Epithelial cell of esophagus (primary cell): Measurements from ENCODE around the gene PRSS3.

Experiments used
- DNase-seq: peaks from one replicate; pipeline ENCODE4 v3.0.0; 2010; ENCODE audit warnings: low read depth
- H3K4me3 ChIP-seq: 2 replicates; pipeline ENCODE4 v1.5.1; 2011; ENCODE audit warnings: mild to moderate bottlenecking, low read length, control low read depth
- CTCF ChIP-seq: IDR thresholded peaks from 2 replicates; pipeline ENCODE4 v1.5.1; 2011; ENCODE audit warnings: low read depth, mild to moderate bottlenecking, low read length, control low read depth, inconsistent platforms; ENCODE audit not compliant: insufficient read depth; ENCODE audit errors: missing control alignments

PRSS3 gene

GRCh38 chr9:33809506-33809905, 14.1 kb downstream of the PRSS3 start:
- TF ChIP-seq CTCF = no peak
- DNase-seq = no peak

DNA sequence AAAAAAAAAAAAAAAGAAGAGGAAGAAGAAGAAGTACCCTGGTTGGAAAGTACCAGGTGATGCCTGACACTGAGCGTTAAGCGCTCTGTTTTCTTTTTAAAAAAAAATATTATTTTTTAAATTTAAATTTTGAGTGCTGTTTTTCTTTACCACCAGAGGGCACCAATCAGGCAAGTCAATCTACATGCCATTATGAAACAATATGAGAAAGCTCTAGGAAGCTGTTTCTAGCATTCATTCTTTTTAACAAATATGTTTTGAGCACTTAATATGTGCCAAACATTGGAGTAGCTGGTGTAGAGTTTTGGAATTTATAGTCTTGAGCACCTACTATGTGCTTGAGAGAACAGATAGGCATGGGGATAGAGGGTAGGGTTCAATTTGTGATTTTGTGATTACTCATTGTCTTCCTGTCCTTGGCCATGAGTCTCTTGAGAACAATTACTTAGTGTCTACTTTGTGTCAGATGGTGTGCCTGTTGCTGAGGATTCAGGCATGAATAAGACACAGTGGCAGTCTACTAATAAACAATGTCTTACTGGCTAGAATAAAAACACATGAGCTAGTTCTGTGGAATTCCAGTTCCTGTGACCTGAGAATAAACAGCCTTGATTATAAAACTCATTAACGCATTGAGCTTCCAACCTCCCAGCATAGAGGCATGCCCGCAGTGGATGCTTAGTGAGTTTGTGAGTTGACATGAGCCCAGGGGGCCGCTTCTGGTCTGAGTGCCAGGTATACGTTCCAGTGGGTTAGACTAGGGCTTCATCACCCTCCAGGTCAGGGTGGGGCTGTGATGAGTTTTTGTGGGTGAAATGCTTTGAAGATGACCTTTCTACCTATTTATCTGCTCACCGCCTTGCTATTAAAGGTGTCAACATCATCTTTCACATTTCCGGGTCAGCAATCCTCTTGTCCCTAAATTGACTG, 18.6 kb downstream of the PRSS3 start:
- H3K4me3 ChIP-seq = no peak overlapping the region
- peak; percentile 66 for TF ChIP-seq CTCF
- peak; percentile 83 for DNase-seq

More at GRCh38 chr9:33809506-33809905, 14.1 kb downstream of the PRSS3 start:
- H3K4me3 ChIP-seq = no peak overlapping the region

DNA sequence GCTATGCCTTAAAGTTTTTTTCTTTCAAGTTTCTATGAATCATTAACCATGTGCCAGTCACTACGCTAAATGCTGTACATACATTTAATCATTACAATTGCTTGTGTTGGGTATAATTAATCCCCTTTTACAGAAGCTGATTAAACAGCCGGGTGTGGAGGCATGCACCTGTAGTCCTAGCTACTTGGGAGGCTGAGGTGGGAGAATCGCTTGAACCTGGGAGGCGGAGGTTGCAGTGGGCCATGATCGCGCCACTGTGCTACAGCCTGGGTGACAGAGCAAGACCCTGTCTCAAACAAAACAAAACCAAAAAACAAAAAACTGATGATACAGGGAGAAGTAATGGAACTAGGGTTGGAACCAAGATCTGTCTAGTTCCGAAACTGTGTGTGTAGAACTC, 20.4 kb downstream of the PRSS3 start:
- DNase-seq = no peak
- H3K4me3 ChIP-seq = no peak overlapping the region
- TF ChIP-seq CTCF = no peak

- no peak for TF ChIP-seq CTCF
- DNase-seq = peak; percentile 92
- peak within 1 kb of the TSS; percentile 92 for H3K4me3 ChIP-seq
These were observed 21.2 kb downstream of the PRSS3 start, which contains the start of gene UBE2R2 for GRCh38 chr9:33816327-33817252. TSS of gene UBE2R2 (plus strand) at chr9:33817160. CDS start at chr9:33817758, 598 bp downstream.

DNA sequence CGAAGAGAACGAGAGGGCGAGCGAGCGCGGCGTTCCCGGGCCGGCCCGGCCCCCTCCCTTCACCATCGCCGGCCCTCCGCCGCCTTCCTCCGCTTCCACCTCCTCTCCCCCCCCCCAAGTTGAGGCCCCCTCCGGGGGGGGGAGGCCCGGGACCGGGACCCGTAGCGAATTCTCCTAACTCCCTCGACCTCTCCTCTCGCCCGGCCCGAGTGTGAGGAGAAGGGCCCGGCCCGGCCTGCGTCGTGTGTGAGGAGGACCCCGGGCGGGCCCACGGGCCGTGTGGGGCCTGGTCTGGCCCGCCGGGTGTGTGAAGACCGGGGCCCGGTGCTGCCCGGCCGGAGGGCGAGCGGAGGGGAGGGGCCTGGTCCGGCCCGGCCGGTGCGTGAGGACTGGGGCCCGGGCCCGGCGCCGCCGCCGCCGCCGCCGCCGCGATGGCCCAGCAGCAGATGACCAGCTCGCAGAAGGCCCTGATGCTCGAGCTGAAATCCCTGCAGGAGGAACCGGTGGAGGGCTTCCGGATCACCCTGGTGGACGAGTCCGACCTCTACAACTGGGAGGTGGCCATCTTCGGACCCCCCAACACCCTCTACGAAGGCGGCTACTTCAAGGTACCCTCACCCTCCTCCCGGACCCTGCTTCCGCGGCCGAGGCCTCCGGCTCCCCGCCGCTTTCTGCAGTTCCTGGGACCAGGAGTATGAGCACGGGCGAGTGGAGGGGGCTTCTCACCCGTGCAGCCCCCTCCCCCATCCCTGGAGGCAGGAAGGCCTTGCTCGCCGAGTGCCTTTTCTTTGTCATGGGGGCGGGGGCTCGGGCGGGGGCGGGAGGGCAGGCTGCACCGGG, 22.2 kb downstream of the PRSS3 start:
- TF ChIP-seq CTCF = no peak
- DNase-seq = peak; percentile 55
- H3K4me3 ChIP-seq = peak overlapping the region; percentile 92
